ENCODE measurements around the gene KCNQ1.

DNA sequence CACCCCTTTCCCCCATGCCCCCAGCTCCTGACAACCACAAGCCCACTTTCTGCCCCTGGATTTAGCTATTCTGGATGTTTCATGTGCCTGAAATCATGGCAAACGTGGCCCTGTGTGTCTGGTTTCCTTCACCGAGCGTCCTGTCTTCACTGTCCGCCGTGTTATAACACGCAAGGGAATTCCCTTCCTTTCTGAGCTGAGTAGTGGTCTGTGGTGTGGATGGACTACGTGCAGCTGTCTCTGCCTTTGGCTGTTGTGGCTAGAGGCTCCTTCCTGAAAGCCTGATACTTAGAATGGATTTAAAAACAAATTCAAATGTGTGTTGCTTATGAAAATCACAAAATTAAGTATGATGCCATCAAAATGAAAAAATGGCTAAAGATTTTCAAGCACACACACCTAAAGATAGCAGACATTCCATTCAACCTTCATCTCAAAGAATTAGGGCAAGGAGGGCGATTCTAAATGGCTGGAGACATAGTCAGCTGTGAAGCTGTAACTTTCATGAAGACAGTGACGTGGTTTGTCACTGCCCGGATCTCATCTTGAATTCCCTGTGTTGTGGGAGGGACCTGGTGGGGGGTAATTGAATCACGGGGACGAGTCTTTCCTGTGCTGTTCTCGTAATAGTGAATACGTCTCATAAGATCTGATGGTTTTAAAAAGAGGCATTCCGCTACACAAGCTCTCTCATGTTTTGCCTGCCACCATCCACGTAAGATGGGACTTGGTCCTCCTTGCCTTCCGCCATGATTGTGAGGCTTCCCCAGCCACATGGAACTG, 30.5 kb downstream of the KCNQ1 start:
- TF ChIP-seq ATF2 (CRISPR knock-in tag; IDR thresholded peaks at IDR 0.05) (no peak), TRIM24 (CRISPR knock-in tag; IDR thresholded peaks at IDR 0.05) (no peak), AHR (CRISPR knock-in tag; IDR thresholded peaks at IDR 0.05) (no peak), FOXK1 (CRISPR knock-in tag; IDR thresholded peaks at IDR 0.05; ENCODE audit: borderline replicate concordance, low read depth) (no peak), E2F5 (CRISPR knock-in tag; conservative IDR thresholded peaks at IDR 0.05) (no peak), BCL6 (CRISPR knock-in tag; IDR thresholded peaks at IDR 0.05) (no peak), BORCS8-MEF2B (CRISPR knock-in tag; IDR thresholded peaks at IDR 0.05) (no peak), POLR2A (IDR thresholded peaks at IDR 0.05; ENCODE audit: insufficient read depth in 1 of 2, low read depth in 2 of 2, low read length in 2 of 2) (no peak)
- TF ChIP-seq, protein P1, sequence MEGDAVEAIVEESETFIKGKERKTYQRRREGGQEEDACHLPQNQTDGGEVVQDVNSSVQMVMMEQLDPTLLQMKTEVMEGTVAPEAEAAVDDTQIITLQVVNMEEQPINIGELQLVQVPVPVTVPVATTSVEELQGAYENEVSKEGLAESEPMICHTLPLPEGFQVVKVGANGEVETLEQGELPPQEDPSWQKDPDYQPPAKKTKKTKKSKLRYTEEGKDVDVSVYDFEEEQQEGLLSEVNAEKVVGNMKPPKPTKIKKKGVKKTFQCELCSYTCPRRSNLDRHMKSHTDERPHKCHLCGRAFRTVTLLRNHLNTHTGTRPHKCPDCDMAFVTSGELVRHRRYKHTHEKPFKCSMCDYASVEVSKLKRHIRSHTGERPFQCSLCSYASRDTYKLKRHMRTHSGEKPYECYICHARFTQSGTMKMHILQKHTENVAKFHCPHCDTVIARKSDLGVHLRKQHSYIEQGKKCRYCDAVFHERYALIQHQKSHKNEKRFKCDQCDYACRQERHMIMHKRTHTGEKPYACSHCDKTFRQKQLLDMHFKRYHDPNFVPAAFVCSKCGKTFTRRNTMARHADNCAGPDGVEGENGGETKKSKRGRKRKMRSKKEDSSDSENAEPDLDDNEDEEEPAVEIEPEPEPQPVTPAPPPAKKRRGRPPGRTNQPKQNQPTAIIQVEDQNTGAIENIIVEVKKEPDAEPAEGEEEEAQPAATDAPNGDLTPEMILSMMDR (CRISPR knock-in tag; IDR thresholded peaks at IDR 0.05), result no peak

Data from HepG2 (cell line).